Fibroblast of lung (primary cell): ENCODE results near the gene NXNL2. TPM values are rescaled to one million over a fixed set of nuclear protein-coding genes. Genes with fewer than 3 reads are reported as not detected.
A peak's percentile ranks its signal among the peaks of the same experiment; 100 is the strongest.

ENCODE experiments used
- DNase-seq, 2 donors: peaks; one replicate each; pipeline versions ENCODE4 v3.0.0 to v3.0.0-alpha.2; 2010; ENCODE audit warnings: low read depth in 2 of 2
- H2AFZ ChIP-seq: 2 replicates; pipeline ENCODE4 v1.5.1; 2012; ENCODE audit warnings: low read length, control low read depth, inconsistent platforms
- H3K27ac ChIP-seq: 2 replicates; pipeline ENCODE4 v1.5.1; 2011; ENCODE audit warnings: low read length, control low read depth; ENCODE audit not compliant: insufficient read depth
- H3K27me3 ChIP-seq: 2 replicates; pipeline ENCODE4 v1.5.1; 2011; ENCODE audit warnings: mild to moderate bottlenecking, low read length; ENCODE audit not compliant: control insufficient read depth, insufficient read depth
- H3K36me3 ChIP-seq: 2 replicates; pipeline ENCODE4 v1.5.1; 2011; ENCODE audit warnings: low read length; ENCODE audit not compliant: control insufficient read depth, insufficient read depth
- H3K4me1 ChIP-seq: 2 replicates; pipeline ENCODE4 v1.5.1; 2011; ENCODE audit warnings: low read length; ENCODE audit not compliant: control insufficient read depth, insufficient read depth; ENCODE audit errors: extremely low read depth
- H3K4me2 ChIP-seq: 2 replicates; pipeline ENCODE4 v1.5.1; 2011; ENCODE audit warnings: low read length, control low read depth; ENCODE audit not compliant: insufficient read depth; ENCODE audit errors: extremely low read depth
- H3K4me3 ChIP-seq, 4 experiments: fragments of 200-600 bp in 1 of 4; sonication (generic) in 1 of 4; replicated peaks in 1 of 4; 2 replicates each; pipeline ENCODE4 v1.5.1; 2011 to 2016; ENCODE audit warnings: low read length in 4 of 4, low read depth in 3 of 4, mild to moderate bottlenecking in 3 of 4, control low read depth in 2 of 4, inconsistent platforms in 1 of 4, mixed read lengths in 1 of 4; ENCODE audit not compliant: insufficient read depth in 1 of 4; ENCODE audit errors: control extremely low read depth in 1 of 4
- H3K79me2 ChIP-seq: 2 replicates; pipeline ENCODE4 v1.5.1; 2012; ENCODE audit warnings: mild to moderate bottlenecking, low read length, inconsistent platforms; ENCODE audit not compliant: control insufficient read depth, insufficient read depth
- H3K9ac ChIP-seq: 2 replicates; pipeline ENCODE4 v1.5.1; 2011; ENCODE audit warnings: mild to moderate bottlenecking, low read length, control low read depth; ENCODE audit not compliant: insufficient read depth
- H3K9me3 ChIP-seq: 2 replicates; pipeline ENCODE4 v1.5.1; 2012; ENCODE audit warnings: low read depth, low read length; ENCODE audit not compliant: control insufficient read depth, insufficient read depth
- H4K20me1 ChIP-seq: 2 replicates; pipeline ENCODE4 v1.5.1; 2011; ENCODE audit warnings: low read length; ENCODE audit not compliant: control insufficient read depth, insufficient read depth; ENCODE audit errors: extremely low read depth
- EZH2 ChIP-seq: IDR thresholded peaks from 2 replicates; pipeline ENCODE4 v1.5.1; 2012; ENCODE audit warnings: low read length, control low read depth, mild to moderate bottlenecking; ENCODE audit errors: missing control alignments
- polyA plus RNA-seq, 2 donors: library from polyadenylated mRNA; depleted of rRNA in 1 of 2; stranded (reverse) in 1 of 2; unstranded in 1 of 2; fragments of >200 nt; gene quantifications; 2 replicates each; pipeline ENCODE4 v1.2.1, GENCODE V29; 2011 to 2012; ENCODE audit warnings: missing spikeins in 1 of 2
- total RNA-seq: library from RNA; depleted of rRNA; stranded (reverse); fragments of >200 nt; gene quantifications from 2 replicates; pipeline ENCODE4 v1.2.1, GENCODE V29; 2014
- TF ChIP-seq, protein P1 (sequence below), 2 donors: IDR thresholded peaks in 1 of 2; conservative IDR thresholded peaks in 1 of 2; 1 replicate in 1 of 2; 2 replicates in 1 of 2; pipeline ENCODE4 v1.5.1; 2011 to 2012; ENCODE audit warnings: low read length in 2 of 2, control low read depth in 1 of 2, inconsistent platforms in 1 of 2, low read depth in 1 of 2, mild to moderate bottlenecking in 1 of 2

The NXNL2 gene
- total and polyA plus RNA-seq, 2 donors (not counting 1 experiment from before 2014, with no cell fraction given) = 0.50 to 1.3 TPM

DNA sequence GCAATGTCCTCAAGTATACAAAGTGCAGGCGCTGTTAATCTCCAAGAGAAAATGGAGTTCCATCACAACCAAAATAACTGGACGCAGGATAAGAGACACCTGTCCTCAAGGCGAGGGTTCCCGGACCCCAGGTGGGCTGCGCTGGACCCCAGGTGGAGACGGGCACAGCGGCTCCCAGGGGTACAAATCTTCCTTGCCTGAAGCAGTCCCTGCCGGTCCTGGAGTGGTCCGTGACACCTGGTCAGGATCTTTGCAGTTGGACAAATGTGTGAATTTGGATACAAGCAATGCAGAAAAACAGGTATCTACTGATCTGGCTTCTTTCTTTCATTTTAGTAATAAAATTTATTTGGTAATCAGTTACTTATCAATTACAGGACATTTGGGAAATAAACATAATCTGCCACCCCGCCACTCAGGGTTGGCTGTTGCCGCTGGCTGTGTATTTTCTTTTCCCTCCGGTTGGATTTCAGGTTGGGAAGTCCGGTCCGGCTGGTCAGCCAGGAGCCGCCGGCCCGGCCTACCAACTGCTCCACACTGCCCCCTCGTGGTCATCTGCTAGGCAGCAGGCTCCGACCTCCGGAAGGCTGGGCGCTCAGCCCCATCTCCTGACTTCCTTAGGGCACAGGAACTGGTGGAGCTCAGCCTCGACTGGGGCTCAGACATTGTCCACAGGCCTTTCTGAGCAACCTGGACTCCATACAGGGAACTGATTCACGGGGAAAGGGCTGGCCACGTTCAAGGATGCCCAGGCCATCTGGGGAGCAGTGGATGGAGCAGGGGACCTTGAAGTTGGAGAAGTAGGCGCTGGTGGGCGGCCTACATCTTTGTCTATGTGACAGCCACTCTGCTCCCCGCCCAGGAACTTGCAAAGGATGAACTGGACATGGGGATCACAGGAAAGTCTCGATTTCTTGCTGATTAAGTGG, 43.4 kb downstream of the NXNL2 start:
- Histone ChIP-seq H3K9ac (no peak overlapping the region), H3K27me3 (no peaks in the 10 kb centered on the region), H3K4me2 (peak overlapping the region; percentile 4), H2AFZ (peak overlapping the region; percentile 86), H3K9me3 (no peaks in the 10 kb centered on the region), H3K4me1 (no peaks in the 10 kb centered on the region), H3K79me2 (no peaks in the 10 kb centered on the region), H3K4me3 (no peak overlapping the region), H4K20me1 (no peaks in the 10 kb centered on the region), H3K27ac (no peak overlapping the region), H3K36me3 (no peaks in the 10 kb centered on the region)
- no peak for TF ChIP-seq EZH2
- TF ChIP-seq, protein P1, sequence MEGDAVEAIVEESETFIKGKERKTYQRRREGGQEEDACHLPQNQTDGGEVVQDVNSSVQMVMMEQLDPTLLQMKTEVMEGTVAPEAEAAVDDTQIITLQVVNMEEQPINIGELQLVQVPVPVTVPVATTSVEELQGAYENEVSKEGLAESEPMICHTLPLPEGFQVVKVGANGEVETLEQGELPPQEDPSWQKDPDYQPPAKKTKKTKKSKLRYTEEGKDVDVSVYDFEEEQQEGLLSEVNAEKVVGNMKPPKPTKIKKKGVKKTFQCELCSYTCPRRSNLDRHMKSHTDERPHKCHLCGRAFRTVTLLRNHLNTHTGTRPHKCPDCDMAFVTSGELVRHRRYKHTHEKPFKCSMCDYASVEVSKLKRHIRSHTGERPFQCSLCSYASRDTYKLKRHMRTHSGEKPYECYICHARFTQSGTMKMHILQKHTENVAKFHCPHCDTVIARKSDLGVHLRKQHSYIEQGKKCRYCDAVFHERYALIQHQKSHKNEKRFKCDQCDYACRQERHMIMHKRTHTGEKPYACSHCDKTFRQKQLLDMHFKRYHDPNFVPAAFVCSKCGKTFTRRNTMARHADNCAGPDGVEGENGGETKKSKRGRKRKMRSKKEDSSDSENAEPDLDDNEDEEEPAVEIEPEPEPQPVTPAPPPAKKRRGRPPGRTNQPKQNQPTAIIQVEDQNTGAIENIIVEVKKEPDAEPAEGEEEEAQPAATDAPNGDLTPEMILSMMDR (conservative IDR thresholded peaks at IDR 0.05 in 1 of 2, IDR thresholded peaks at IDR 0.05 in 1 of 2; ENCODE audit: low read depth in 1 of 2, low read length in 2 of 2) = peak; percentile 84 to 94
- DNase-seq = peak; percentile 56 to 73

DNA sequence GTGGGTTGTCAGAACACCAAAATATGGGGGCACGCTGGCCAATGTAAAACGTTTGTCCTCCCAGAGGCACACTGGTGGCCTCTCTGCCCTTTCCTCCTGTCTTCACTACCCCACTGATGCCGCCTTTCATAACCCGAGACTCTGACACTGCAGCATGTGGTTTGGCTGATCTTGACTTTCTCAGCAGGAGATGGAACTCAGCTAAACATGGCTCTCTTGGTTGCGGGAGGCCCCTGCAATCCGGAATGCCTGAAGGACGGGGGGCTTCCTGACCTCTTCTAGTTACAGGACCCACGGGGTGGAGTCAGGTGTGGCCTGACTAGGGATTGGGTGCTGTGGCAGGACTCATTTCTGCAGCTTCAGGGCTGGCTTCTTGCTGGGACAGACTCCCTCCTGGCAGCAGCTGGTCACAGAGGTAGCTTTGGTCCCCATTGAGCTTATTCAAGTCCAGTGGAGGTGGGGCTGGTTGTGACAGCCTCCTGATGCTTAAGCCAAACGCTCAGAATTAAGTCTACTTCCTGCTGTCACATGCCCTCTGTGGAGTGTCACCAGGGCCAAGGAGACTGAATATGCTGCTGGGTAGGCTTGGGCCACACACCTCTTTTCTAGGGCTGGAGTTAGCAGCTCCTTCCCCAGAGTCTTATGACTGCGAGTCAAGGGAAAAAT, 44.2 kb downstream of the NXNL2 start:
- no peak overlapping the region for H3K4me3 ChIP-seq
- no peaks in the 10 kb centered on the region for H4K20me1 ChIP-seq
- H3K9ac ChIP-seq = no peak overlapping the region
- peak overlapping the region; percentile 86 for H2AFZ ChIP-seq
- no peaks in the 10 kb centered on the region for H3K27me3 ChIP-seq
- no peak for DNase-seq
- H3K79me2 ChIP-seq = no peaks in the 10 kb centered on the region
- H3K36me3 ChIP-seq = no peaks in the 10 kb centered on the region
- H3K9me3 ChIP-seq = no peaks in the 10 kb centered on the region
- TF ChIP-seq EZH2 = no peak
- TF ChIP-seq, protein P1 (conservative IDR thresholded peaks at IDR 0.05 in 1 of 2, IDR thresholded peaks at IDR 0.05 in 1 of 2; ENCODE audit: low read depth in 1 of 2, low read length in 2 of 2) = no peak
- no peaks in the 10 kb centered on the region for H3K4me1 ChIP-seq
- no peak overlapping the region for H3K4me2 ChIP-seq
- no peak overlapping the region for H3K27ac ChIP-seq

DNA sequence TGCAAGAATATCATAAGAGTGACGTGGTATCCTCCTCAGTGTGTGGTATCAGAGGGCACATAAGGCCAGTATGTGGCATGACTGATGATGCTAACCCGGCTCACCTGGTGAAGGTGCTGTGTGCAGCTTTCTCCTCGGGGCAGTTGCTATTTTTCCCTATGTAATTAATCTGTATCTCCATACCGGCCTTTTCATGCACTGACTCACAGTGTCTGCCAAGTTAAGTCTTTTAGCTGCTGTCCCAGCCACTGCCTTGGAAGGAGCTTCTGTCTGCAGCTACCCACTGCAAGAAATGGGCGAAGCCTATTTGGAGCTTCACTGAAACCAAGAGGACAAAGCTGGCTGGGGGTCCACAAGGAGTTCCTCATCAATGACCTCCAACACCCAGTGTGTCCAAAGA, 46.0 kb downstream of the NXNL2 start:
- Histone ChIP-seq H3K27me3 (no peaks in the 10 kb centered on the region), H3K4me1 (no peaks in the 10 kb centered on the region), H3K36me3 (no peaks in the 10 kb centered on the region), H3K4me2 (no peak overlapping the region), H3K9me3 (no peaks in the 10 kb centered on the region), H2AFZ (no peak overlapping the region), H3K4me3 (no peak overlapping the region), H3K27ac (no peak overlapping the region), H4K20me1 (no peaks in the 10 kb centered on the region), H3K9ac (no peak overlapping the region), H3K79me2 (no peaks in the 10 kb centered on the region)
- DNase-seq = peak in 1 of 2 donors; percentile 21
- TF ChIP-seq, protein P1 (conservative IDR thresholded peaks at IDR 0.05 in 1 of 2, IDR thresholded peaks at IDR 0.05 in 1 of 2; ENCODE audit: low read depth in 1 of 2, low read length in 2 of 2) = no peak
- TF ChIP-seq EZH2 = no peak
